ENCODE data around the gene CCNY.

CCNY gene

DNA sequence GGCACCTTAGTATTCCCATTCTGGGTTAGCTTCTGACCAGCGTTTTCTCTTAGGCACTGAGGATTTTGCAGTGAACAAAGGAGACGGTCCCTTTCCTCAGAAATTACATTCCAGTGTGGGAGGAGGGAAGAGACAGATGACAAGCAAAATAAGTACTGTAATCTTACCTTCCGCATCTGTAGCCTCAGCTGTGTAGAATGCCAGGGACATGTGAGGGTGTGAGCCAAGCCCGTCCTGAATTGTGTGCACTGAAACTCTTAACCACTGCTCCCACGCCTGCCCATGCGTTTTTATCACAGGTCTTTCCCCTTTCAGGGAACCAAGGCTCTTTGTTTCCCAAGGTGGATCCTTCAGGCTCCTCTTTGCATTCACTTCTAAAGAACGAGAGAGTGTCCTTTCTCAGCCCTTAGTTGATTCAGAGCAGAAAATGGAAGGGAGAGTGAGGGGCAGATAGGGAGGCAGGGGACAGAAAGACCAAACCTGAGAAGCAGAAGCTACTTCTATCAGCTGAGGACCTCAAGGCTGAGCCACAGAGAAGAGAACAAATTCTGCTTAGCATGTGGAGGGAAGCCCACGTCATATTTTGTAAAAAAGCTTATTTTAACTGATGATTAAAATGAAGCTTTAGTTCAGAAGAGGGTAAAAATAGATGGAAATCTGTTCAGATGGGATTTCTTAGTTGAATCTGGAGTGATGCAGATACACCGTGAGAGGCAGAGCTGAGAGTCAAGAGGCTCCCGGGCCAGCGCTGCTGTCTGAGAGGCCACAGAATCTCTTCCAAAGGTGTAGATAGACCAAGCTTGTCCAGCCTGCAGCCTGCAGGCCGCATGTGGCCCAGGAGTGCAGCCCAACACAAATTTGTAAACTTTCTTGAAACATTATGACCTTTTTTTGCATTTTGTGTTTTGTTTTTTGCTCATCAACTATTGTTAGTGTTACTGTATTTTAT is 122.5 kb downstream of the CCNY start:
- DNase-seq, result no peak

DNA sequence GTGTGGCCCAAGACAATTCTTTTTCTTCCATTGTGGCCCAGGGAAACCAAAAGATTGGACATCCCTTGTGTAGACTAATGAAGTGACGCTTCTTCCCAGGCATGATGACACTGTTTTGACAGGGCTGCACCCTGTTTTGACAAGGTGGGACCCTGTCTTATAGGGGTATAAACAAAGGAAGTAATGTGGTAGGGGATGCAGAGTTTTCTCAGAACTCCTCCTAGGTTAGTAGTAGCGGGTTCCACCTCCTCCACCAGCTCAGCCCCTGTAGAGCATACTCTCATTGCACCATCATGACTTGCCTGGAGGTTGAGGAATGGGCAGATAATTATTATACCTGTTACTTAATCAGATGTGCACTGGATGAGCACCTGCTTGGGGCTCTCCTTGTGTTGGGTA is 123.1 kb downstream of the CCNY start:
- no peak for DNase-seq

DNA sequence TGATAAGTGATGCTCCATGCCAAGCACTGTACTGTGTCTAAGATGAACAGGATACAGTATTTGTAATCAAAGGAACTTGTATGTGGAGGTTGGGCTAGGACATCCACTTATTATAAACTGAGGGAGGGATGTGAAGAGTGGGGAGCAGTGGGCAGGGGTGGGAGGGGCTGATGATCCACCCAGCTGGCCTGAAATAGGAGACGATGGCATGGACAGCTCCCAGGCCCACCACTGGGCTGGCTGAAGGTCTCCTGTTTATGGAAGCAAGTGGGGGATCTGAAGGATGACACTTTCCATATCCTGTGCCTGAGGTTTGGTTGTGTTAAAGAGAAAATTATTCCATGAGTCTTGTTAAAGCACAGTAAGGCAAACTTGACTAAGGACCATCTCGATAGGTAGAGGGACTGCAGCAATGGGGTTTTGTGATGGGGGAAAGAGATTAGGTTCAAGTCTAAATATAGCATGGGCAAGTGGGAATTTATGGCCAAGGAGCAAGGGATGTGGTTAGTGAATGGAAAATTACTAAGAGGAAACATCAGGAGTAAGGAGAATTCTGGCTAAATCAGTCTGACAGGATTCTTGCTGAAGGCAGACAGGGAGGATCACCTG is 124.6 kb downstream of the CCNY start:
- no peak for DNase-seq

DNA sequence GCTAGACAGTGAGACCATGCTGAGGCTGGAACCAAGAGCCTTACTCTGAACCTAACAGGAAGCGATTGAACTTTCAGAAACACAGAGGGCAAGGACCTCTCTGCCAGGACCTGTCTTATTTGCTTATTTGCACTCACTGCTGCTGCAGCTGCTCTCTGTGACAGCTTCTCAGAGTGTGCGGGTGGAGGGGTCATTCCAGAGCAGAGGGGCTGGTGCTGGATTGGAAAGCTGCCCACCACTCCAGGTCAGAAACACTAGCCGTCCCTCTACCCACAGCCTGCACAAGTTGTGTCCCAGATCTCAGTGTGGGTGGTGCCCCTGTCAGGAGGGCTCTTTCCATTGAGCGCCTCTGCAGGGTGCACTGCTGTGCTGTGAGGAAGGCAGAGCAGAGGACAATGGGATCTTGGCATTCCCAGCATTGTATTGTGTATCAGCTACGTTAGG is 126.2 kb downstream of the CCNY start:
- no peak for DNase-seq

DNA sequence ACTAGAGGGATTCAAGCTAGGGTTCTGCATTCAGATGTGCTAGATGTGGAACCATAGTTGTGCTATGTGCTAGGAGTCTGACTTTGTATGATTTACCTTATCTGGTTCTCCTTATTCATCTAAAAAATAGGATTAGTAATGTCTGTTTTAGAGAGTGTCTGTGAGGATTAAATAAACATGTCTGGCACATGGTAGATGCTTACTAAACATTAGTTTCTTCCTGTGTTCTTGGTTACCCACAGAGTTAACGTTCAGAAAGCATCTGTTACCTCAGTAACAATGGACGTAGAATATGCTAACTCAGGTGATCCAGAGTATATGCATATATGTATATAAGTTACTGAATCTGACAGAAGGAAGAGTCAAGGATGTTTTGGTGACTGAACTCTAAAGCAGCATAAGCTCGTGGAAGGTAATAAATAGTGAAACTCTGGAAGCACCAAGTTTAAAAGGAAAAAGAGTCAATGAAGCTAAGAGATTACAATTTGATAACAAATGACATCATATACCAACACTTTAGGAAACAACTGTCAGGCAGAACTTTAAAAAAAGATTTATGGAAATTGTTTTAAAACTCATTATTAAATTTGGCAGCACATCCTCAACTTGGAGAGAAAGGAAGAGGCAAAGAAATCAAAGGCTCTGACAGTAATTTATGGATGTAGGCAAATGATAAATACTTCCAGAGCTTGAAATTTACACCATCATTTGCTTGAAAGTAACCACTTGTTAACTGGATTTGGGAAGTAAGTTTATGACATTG is 127.0 kb downstream of the CCNY start:
- no peak for DNase-seq

DNA sequence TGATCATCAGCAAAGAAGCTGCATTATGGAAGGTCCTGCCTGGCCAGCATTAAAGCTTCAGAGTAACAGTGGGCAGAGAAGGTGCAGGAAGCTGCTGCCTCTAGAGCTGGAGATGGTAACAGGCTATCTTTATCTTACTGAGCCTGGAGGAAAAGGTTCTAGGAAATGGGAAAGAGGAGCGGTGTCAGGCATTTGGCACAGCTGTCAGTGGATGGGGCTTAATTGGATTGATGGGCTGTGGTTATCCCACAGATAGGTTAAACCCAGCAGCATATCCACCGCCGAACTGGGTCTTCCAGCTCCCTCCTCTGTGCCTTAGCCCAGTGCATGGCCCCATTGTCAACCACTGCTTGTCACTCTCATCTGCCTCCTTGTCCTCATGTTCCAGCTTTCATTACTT is 127.6 kb downstream of the CCNY start:
- no peak for DNase-seq

DNA sequence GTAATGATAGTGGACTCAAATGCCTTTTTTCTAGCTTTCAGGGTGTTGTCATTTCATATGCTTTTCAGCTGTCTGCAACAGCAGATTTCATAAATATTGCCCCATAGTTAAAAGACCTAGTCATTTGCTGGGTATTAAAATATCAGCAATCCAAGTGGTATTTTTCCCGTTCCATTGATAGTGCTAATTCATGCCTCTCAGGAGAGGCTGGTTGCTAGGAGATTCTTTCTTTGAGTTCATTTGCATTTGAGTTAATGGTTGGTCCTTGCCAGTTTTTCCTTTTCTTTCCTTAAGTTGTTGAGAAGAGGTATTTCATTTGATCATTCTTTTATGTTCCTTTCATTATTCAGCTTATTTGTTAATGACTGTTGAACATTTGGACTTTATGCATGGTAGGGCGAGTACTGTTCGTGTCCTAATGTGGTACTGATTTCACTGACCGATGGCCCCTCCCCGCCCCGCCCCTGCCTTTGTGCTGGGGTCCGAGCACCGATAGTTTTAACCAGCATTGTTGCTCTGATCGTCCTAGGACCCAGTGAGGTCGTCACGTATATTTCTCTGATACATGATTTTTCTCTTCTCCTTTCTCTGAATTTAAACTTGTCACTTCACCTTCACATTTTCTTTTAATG is 128.6 kb downstream of the CCNY start:
- no peak for DNase-seq

DNA sequence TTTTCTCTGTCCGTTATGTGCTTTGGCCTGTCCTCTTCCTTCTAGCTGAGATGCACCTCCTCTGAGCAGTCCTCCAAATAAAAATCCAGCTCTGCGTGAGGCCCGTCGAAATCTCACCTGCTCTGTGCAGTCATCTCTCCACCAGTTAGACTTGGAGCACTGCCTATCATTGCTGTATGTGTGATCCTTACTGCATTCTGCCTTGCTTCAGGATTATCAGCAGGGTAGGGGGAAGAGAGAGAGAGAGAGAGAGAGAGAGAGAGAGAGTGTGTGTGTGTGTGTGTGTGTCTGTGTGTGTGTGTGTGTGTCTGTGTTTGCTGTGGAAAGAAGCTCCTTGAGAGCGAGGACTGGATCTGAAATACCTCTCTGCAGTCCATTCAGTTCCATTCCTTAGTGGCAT is 129.4 kb downstream of the CCNY start:
- DNase-seq, result no peak

DNA sequence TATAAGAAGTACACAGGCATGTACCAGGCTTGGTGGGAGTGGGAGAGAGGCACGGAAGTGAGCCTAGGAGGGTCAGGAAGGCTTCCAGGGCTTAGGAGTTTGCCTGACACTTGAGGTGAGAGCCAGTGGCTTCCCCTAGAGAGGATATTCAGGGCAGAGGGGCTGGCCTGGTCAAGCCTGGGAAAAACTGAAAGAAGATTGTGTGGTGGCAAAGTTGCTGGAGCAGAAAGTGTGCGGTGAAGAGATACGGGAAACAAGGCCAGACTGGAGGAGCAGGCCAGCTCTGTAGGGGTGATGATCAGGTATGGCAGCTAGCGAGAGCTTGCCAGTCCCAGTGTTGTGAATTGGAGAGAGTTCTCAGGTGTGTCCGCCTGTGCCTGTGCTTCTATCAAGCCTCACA is 129.9 kb downstream of the CCNY start:
- DNase-seq, result no peak

DNA sequence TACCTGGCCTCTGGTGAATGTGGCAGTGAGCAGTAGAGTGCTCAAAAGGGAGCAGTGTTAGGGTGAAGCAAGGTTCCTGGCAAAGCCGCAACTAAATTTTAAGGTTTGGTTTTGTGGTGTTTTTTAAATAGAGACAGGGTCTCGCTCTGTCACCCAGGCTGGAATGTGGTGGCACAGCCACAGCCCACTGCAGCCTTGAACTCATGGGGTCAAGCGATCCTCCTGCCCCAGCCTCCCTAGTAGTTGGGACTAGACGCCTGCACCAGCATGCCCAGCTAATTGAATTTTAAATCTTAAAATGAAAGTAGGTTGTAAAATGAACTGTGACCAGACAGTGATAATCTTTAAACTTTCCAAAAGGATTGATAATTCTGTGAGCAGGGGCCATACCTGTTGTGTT is 130.4 kb downstream of the CCNY start:
- no peak for DNase-seq

DNA sequence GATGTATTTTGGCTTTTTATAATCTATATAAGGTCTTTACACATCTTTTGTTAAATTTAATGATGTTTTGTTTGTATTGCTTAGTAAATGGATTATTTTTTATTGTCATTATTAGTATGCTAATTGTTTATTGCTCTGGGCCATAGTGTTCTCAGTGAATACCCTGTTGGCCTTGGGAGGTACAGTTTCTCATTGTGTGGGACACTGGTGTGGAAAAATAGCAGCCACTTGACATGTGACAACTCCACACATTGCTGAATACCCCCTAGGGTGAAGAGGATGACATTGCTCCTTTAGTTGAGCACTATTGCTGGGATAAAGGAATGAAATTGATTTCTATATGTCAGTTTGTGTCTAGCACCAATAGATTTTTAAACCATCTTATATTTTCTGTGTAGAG is 130.9 kb downstream of the CCNY start:
- no peak for DNase-seq

DNA sequence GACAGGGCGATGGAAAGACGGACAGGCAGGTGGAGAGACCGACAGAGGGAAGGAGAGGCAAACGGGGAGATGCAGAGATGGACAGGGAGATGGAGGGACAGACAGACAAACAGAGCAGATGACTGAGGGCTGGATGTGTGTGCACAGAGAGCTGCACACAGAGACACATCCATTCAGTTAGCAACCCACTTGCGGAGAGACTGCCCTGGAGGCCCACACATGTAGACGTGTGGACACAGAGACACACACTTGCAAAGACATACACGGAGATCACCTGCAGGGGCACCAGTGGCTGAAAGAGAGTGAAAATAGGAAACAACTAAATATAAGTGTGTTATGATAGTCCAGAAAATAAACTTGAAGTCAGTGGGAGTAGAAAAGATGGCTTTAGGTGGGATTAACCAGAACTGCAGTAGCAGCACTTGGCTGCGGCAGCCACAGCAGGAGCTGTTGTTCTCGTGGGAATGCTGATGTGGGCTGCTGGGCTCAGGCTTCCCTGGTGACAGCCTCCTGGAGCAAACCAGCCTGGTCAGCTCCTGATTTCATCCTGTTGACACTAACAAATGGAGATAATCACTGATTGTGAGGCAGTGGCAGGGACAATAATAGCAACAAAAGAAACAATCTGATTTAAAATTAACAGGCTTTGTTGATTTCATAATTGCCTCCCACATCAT is 134.1 kb downstream of the CCNY start:
- no peak for DNase-seq

DNA sequence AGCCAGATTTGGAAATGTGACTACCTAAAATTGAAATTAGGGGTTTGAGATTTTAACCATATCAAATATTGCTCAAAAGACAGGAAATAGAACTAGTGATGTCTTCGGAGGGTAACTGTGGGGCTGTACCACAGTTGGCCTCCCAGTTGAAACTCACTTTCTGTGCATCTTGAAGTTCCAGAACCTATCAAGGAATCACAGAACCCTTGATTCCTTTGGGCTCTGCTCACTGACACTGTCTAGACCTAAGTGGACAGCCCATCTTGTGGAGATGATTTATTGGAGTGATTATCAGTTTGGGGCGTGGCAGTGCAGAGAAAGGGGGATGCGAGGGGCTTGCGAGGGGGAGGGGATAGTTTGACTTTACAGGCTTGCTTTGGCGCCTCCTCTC is 134.6 kb downstream of the CCNY start:
- DNase-seq, result no peak

DNA sequence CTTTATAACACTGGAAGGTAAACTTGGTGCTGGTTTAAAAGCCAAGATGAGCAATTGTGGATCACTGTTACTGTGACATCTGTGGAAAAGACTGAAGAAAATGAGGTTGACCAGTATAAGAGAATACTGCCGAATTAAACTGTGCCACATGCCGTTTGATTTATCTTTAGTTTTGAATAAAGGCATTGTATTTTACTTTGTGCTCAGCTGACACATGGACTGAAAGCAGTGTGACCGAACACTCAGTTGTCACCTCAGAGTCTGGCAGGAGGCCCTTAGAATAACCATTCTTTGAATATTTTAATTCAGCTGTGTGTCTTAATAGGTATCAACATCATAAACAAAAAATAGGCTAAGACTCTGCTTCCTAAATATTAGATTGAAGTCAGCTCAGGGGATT is 135.1 kb downstream of the CCNY start:
- DNase-seq, result no peak

DNA sequence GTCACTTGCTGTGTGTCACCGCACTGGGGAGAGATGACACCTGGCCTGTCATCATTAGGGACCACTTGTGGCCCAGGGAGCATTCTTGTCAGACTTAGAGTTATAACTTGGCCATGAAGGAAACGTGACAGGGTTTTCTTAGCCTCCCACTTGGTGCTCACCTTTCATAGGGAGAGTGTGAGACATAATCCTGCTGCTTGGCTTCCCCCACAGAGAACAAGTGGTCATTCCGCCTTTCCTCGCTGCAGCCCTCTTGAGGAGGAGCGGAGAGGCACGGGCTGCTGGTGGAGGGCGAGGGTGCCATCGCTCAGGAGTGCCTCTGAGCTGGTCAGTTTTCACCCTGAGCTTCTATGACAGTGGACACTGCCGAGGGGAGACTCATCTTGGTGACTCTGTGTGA is 143.8 kb downstream of the CCNY start:
- DNase-seq, result no peak

DNA sequence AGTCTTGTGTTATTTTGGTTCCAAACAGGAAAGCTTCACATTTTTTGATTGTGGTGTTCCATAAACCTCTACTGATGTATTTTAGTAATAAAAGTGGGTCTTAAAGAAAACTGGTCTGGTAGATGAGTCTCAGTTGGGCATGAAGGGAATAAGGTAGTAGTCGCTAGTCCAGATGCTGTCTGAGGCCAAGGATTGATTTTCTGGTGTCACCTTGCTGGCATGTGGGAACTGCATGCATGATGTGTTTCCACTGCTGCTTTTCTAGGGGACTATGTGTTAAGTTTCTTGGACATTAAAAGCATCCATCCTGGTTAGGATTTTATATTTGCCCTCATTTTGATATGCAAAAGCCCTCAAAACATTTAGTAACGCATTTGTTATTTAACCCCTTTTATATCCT is 145.1 kb downstream of the CCNY start:
- no peak for DNase-seq

DNA sequence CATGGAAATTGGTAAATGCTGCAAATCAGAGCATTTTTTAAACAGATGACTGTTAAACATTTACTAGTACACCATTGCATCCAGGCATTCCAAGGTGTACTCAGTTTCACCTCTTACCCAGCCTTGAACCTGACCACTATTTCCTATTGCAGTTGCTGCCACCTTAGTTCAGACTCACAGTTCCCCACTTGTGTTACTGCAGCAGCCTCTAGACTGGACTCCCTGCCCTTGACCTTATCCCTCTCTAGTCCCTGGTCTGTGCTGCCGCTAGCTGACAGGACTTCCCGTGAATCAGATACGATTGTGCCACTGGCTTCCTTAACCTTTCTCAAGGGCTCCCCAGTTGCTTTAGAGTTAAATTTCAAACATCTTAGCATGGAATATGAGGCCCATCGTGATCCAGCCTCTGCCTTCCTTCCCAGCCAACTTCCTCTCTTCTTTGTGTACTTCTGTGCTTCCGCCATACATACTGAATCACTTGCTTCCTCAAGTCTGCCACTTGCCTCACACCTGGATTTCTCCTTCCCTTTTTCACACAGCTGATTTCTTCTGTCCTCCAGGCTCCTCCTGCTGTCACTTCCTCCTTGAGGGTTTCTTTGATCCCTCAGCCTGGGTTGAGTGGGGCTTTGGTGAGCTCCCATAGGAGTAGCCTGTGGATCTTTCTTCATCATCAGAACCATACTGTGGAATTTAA is 150.1 kb downstream of the CCNY start:
- no peak for DNase-seq

DNA sequence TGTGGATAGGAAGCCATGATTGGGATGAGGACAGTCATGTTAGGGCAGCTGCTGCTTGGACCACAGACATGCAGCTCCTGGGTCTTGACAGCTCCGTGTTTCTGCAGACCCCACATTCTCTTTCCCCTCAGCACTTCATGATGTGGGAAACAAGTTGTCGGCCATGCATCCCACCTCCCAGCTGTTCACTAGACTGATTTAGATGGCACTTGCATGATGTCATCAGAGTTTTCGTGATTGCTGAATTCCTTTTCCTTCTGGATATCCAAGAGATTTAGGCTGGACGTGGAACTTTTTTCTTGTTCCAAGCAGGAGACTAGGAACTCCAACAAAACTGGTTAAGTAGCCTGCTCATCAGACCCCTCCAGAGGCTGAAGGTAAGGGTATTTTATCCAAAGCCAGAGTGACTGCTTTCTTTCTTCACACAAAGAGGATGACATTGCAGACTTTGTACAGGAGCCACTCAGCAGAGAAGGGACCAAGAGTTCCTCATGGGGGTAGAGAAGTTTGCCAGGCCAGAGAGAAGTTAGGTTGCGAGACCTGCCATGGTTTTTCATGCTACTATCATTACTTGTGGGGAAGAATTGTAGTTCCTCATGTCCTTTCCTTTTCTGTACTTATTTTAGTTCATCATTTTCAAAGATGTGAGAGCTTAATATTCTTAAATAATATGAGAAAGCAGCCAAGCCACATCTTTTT is 151.2 kb downstream of the CCNY start:
- DNase-seq, result no peak

DNA sequence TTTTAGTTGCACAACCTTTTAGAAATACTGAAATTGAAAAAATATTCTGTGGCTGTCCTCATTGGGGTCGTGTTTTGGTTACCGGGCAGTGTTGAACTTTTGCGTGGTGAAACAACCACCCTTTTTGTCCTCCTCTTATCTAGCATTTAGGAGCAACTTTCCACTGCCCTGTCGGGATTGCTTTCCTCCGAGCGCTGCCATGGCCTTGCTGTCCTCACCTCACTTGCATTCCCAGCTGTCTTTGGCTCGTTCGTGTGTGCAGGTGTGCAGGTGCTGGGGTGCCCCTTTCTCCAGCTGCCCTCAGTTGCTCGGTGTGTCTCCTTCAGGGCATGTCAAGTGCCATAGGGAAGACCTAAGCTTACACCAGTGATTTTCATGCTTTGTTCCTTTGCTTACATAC is 151.9 kb downstream of the CCNY start:
- no peak for DNase-seq

DNA sequence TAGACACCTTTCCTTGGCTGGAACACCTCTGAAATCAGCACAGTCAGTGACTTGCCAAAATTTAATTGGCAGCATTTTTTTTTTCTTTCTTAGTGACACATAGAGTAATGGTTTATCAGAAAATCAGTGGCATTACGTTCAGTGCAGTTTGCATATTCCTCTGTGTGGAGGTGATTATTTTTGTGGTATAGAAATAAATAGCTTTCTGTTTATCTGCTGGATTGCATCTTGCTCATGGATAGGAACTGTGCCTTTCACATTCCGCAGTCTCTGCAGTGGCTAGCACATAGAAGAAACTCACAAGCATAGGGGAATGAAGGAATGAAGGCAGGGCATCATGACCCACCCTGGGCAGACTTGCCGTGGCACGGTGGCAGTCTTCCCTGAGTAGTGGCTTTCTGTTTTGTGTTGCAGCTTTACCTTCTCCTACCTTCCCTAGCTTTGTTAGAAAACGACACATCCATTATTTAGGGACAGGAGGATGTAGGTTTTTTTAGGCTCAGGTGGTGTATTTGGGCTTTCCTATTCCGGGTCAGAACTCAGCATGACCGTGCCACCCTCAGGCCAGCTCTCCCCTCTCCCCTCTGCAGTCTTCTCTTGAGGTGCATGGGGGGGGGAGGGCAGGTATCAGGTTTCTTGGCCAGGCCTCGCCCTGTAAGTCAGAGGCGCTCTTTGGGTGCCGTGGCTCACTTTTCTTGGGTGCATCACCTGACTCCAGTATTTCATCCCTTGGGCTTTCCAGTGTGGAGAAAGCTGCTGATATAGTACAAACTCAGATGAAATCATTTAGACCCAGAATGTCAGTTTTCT is 156.3 kb downstream of the CCNY start:
- DNase-seq, result no peak

Measured in activated effector memory CD4-positive, alpha-beta T cell treated with Interleukin-2 at 50 U/mL for 16 hours (primary cell).